ENCODE results near the gene MPP7.

DNA sequence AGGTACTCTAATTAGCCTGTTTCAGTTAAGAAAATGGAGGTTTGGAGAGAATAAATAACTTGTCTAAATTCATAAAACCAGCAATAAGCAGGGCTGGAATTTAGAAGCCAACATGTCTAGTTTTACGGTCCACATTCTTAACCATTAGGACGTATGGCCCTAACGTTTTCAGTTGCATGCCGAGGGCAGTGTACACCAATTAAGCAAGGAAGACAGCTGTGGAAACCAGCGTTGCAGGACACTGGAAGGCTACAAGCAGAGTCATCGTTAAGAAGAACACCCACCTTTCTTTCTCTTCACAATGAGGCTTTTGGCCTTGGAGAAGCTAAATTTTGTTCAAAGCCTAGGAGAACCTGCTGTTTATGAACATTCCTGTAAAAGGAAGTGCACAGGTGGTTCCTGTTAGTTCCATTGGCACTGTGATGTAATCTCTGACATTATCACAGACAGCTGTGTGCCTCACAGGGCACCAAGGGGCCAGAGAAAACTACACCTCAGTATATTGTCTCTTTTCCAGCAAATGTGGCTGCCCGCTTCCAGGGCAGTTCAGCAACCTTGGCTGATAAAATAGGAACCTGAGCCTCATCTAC, 21.0 kb downstream of the MPP7 start:
- TF ChIP-seq POLR2A (IDR thresholded peaks at IDR 0.05; ENCODE audit: low read length) (no peak), GATA1 (IDR thresholded peaks at IDR 0.05; ENCODE audit: low read depth, low read length) (no peak)

Measured in erythroblast (primary cell).